SK-N-DZ (cell line): ENCODE data around the gene MDM4.
A peak's percentile ranks its signal among the peaks of the same experiment; 100 is the strongest.
"Not testable (repeated sequence)": the region's sequence is repeated elsewhere in the genome, so short reads cannot be mapped to it uniquely, and the experiment has no call there.

Experiments
- DNase-seq: peaks from one replicate; pipeline ENCODE4 v3.0.0-alpha.2; 2015; ENCODE audit warnings: low spot score

The MDM4 gene

GRCh38 chr1:204513117-204513716 is 3.0 kb upstream of the MDM4 start:
- DNase-seq, result no peak

DNA sequence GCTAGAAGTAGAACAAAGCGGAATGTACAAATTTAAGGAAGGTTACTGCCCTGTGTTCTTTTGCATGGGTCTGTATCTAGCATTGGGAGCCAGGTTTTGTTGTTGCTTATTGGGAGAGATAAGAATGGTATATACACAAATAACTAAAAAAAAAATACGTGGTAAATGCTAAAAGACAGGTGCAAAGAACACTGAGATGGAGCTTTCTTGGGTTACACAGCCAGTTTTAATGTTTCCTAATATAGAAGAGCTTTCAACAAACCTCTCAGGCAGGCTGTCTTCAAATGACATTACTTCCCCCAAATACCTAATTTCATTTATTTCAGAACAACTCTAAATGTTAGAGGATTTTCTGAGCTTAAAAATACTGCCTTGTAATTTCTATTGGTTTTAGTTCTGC is 1.4 kb upstream of the MDM4 start:
- no peak for DNase-seq

DNA sequence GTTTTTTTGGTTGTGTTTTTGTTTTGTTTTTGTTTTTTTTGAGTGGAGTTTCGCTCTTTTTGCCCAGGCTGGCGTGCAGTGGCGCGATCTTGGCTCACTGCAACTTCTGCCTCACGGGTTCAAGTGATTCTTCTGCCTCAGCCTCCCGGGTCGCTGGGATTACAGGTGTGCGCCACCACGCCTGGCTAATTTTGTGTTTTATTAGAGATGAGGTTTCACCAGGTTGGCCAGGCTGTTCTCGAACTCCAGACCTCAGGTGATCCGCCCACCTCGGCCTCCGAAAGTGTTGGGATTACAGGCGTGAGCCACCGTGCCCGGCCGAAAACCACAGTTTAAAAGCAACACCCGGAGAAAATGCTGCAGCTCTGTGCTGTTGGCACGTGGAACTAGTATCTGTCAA is 1.2 kb downstream of the MDM4 start:
- DNase-seq, result not testable (repeated sequence)

GRCh38 chr1:204520834-204521709 is 4.9 kb downstream of the MDM4 start:
- DNase-seq, result no peak

- not testable (repeated sequence) for DNase-seq
Measured at GRCh38 chr1:204521941-204522521, 5.8 kb downstream of the MDM4 start.

DNA sequence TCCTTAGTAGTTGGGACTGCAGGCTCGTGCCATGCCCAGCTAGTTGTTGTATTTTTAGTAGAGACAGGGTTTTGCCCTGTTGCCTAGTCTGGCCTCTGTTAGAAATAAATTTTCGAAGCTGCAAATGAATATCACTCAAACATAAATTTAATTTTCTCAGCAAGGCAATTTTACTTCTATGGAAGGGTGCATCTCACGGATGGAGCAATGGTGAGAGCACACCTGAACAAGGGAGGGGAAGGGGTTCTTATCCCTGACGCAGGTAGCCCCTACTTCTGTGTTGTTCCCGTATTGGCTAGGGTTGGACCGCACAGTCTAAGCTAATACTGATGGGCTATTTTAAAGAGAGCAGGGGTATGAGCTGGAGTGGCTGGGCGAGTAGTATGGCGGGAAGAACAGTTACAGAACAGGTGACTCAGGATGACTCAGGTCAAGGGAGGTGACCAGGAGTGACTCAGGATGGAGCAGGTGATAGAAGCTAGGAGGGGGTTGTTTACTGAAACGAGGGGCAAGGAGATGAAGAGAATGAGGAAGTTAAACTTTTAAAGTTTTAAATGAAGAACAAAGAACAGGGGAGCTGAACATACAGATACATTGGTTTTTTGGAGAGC is 7.5 kb downstream of the MDM4 start:
- no peak for DNase-seq

DNA sequence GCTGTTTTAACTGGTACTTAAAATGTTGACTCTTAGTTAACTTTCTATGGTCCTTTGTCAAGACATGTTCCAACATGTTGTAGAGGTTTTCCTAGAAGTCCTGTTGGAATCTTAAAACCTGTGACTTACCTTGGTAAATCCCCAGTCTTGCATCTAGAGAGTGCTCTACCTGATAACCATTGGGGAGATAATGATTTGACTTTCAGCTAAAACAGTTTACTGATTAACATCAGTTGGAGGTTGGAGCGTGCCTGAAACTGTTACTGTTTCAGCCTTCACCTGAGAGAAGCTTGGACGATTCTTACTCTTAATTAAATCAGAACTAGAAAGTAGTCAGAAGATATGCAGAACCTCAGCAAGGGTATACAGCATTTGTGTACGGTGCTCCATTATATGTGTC is 8.8 kb downstream of the MDM4 start:
- DNase-seq, result no peak

- DNase-seq, result no peak
Measured at GRCh38 chr1:204528241-204528640, 12.0 kb downstream of the MDM4 start.

DNA sequence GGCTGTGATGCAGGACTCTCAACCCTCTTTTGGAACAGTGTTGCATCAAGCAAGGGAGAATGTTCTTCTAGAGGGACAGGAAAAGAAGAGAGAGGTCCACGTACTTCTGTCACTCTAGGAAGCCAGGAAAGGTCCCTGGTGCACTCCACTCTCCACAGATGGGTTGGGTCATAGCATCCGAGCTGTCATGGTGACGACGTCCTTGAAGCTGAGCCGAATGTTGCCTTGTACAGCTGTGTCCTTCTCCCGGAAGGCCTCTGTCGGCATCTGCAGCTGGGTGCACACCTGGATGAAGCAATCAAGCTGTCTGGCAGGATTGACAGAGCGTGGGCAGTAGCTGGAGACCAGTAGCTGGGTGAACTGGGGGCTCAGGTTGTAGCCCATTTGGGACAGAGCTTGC is 12.5 kb downstream of the MDM4 start:
- no peak for DNase-seq

DNA sequence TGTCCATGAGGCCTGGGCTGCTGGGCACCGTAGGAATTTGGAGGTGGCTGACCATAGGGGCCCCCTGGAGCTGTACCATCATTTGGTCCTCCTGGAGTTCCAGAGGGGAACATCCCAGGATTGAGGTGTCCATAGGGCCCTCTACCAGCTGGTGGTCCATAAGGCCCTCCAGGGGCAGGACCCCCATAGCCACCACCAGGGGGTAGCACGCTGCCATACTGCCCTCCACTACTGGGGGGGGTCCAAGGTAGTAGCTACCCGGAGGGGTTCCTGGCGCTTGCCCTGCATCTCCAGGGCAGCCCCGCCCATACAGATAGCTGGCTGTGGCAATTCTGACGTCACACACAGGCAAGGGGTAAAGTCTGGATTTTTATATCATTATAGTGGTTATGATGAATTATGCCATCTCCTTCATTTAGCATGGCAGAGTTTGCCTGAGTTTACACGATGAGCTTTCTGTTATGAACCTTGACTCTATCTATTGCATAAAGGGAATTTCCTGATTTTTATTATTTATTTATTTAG is 13.2 kb downstream of the MDM4 start:
- DNase-seq, result no peak

GRCh38 chr1:204530932-204531331 is 14.7 kb downstream of the MDM4 start:
- DNase-seq, result no peak

- DNase-seq, result no peak
Measured at GRCh38 chr1:204532832-204533231, 16.6 kb downstream of the MDM4 start.

DNA sequence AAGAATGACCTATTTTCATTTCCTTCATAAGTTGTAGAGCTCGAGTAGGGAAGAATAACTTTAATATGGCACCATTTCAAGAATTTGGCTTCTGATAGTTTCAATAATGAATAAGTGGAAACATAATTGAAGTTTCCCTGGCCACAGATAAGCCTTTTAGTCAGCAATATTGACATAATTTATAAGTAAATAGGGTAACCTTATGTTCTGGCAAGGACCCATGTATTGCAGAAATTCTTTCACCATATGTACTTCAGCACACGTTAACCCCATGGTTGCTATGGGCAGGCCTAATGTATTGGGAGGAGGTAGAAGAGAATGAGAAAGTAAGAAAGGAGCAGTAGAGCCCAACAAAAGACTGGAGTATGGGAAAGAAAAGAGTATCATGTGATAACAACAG is 25.4 kb downstream of the MDM4 start:
- no peak for DNase-seq

GRCh38 chr1:204544321-204544720 is 28.1 kb downstream of the MDM4 start:
- DNase-seq, result no peak

DNA sequence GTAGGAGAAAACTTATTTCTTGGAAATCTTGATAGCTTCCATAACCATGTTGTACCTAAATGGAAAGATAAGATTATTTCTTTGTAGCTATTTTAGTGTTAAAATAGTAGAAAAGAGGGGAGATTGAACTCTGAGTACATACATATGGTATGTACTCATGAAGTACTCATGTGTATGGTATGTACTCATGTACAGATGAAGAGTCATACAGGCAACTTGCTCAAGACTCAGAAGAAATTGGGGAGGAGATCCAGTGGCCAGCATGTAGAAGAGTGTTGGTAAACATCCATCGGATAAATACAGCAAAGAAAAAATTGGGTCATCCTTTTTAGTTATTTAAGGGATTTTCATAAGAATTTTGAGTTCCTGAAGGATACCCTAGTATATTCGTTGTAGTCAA is 29.0 kb downstream of the MDM4 start:
- no peak for DNase-seq

GRCh38 chr1:204545881-204546280 is 29.7 kb downstream of the MDM4 start:
- no peak for DNase-seq

DNA sequence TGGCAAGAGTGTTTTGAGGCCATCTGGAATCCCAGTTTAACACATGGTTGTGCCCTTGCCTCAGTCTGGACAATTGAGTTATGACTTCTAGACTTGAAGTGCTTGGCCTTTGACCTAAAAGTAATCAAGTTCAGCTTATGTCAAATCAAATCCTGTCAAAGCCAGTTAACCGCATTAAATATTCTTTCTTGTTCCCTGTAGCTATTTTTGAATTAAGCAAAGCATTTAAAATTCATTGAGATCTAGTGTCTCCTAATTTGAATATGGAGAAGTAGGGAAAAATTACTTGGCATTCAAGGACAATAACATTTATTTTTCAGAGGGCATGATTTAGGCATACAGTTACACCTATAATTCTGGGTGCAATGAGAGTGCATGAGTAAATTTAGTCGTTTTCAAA is 32.1 kb downstream of the MDM4 start:
- peak; percentile 34 for DNase-seq

- no peak for DNase-seq
Measured at GRCh38 chr1:204549313-204549712, 33.1 kb downstream of the MDM4 start.

- no peak for DNase-seq
Measured at GRCh38 chr1:204550926-204551325, 34.7 kb downstream of the MDM4 start.

DNA sequence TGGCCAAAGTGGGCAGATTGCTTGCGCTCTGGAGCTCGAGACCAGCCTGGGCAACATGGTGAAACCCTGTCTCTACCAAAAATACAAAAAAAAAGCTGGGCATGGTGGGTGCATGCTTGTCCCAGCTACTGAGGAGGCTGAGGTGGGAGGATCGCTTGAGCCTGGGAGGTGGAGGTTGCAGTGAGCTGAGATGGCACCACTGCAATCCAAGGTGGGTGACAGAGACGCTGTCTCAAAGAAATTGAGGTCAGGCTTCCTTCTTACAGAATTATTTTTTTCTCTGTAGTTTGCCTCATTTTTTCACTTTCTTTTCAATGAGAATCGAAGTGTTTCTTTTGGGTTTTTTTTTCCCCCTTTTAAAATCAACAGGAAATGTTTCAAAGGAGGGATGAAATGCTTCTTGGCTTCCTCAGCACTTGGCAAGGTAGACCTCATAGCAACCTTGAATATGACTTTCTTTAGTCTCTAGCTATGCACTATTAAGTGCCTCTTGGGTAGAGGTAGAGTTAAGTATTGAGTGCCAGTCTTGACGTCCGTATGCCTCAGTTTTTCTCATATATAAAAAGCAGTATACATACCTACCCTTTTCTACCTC is 40.3 kb downstream of the MDM4 start:
- no peak for DNase-seq

DNA sequence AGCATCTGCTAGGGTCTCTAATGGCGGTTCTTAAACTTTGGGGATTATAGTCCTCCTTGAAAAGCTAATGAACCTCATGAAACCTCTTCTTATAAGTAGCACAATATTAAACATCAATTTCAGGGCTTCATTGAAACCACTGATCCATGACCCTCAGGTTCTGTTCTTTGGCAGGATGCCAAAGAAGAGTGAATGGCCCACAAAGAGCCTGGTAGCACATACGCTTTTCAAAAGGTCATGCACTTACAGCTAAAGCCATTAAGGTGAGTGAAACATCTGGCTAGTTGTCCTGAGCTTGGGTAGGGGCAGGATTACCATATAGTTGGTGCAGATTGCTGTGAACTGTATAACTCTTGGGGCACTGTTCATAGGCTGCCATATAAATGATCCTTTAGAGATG is 42.3 kb downstream of the MDM4 start:
- DNase-seq, result no peak

DNA sequence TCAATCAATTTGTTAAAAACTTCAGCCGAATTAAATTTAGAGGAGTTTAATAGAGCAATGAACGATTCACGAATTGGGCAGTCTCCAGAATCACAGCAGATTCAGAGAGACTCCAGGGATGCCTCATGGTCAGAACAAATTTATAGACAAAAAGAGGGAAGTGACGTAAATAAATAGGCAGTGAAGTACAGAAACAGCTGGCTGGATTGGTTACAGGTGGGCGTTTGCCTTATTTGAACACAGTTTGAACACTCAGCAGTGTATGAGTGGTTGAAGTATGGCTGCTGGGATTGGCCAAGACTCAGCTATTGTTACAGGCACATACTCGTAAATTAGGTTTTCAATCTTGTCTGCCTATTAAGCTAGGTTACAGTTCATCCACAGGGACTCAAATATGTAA is 43.8 kb downstream of the MDM4 start:
- DNase-seq, result not testable (repeated sequence)
